GM23338 (cell line): Measurements from ENCODE around the gene ABCC5.

Source experiments
- CREB1 ChIP-seq: fragments of 250-450 bp; sonication (Bioruptor Pico); IDR thresholded peaks from 2 replicates; pipeline ENCODE4 v1.5.0; 2020; ENCODE audit warnings: low read depth, mild to moderate bottlenecking, moderate library complexity
- EZH2 ChIP-seq: fragments of 200-600 bp; sonication (generic); IDR thresholded peaks from one replicate; pipeline ENCODE4 v1.8.0; 2017; ENCODE audit warnings: antibody characterized with exemption, mild to moderate bottlenecking, low read depth; ENCODE audit not compliant: unreplicated experiment
- EZH2phosphoT487 ChIP-seq: fragments of 200-600 bp; sonication (generic); IDR thresholded peaks from one replicate; pipeline ENCODE4 v1.8.1; 2018; ENCODE audit warnings: antibody characterized with exemption; ENCODE audit not compliant: unreplicated experiment
- JUNB ChIP-seq: IDR thresholded peaks from one replicate; pipeline ENCODE4 v1.6.1; 2016; ENCODE audit warnings: antibody characterized with exemption; ENCODE audit not compliant: unreplicated experiment
- NANOG ChIP-seq: IDR thresholded peaks from 2 replicates; pipeline ENCODE4 v1.6.1; 2016; ENCODE audit warnings: antibody characterized with exemption, borderline replicate concordance
- POLR2AphosphoS5 ChIP-seq: IDR thresholded peaks from 2 replicates; pipeline ENCODE4 v1.6.1; 2016; ENCODE audit warnings: antibody characterized with exemption, low read depth
- STAT1 ChIP-seq: IDR thresholded peaks from one replicate; pipeline ENCODE4 v1.6.1; 2016; ENCODE audit warnings: antibody characterized with exemption; ENCODE audit not compliant: unreplicated experiment
- ZNF114 ChIP-seq: fragments of 250-450 bp; sonication (Bioruptor Pico); IDR thresholded peaks from 2 replicates; pipeline ENCODE4 v1.5.0; 2020; ENCODE audit warnings: mild to moderate bottlenecking, moderate library complexity
- ZNF331 ChIP-seq: fragments of 250-450 bp; sonication (Bioruptor Pico); IDR thresholded peaks from 2 replicates; pipeline ENCODE4 v1.5.0; 2020; ENCODE audit warnings: low read depth, mild to moderate bottlenecking, moderate library complexity
- TF ChIP-seq, protein P1 (sequence below), 2 experiments: fragments of 200-600 bp in 1 of 2; sonication (generic) in 1 of 2; conservative IDR thresholded peaks; 2 replicates each; pipeline versions ENCODE4 v1.5.1 to v1.6.1; 2016 to 2017; ENCODE audit warnings: antibody characterized with exemption in 2 of 2, low read depth in 2 of 2, mild to moderate bottlenecking in 2 of 2, moderate library complexity in 1 of 2
- TF ChIP-seq, protein P2 (sequence below): IDR thresholded peaks from one replicate; pipeline ENCODE4 v1.6.1; 2018; ENCODE audit warnings: antibody characterized with exemption; ENCODE audit not compliant: unreplicated experiment
- TF ChIP-seq, protein P3 (sequence below): fragments of 250-450 bp; sonication (Bioruptor Pico); IDR thresholded peaks from 2 replicates; pipeline ENCODE4 v1.5.0; 2020; ENCODE audit warnings: mild to moderate bottlenecking, moderate library complexity
- TF ChIP-seq, protein P4 (sequence below): IDR thresholded peaks from 2 replicates; pipeline ENCODE4 v1.6.1; 2016; ENCODE audit warnings: antibody characterized with exemption

DNA sequence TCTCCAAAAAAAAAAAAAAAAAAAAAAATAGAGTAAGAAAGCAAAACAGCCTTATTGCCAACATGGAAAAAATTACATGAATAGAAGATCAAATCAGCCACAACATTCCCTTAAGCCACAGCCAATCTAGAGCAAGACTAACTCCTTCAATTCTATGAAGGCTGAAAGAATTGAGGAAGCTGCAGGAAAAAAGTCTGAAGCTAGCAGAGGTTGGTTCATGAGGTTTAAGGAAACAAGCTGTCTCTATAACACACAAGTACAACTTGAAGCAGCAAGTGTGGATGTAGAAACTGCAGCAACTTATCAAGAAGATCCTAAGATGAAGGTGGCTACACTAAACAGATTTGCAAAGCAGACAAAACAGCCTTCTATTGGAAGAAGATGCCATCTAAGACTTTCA lies 142.3 kb downstream of the ABCC5 start:
- TF ChIP-seq, protein P1, sequence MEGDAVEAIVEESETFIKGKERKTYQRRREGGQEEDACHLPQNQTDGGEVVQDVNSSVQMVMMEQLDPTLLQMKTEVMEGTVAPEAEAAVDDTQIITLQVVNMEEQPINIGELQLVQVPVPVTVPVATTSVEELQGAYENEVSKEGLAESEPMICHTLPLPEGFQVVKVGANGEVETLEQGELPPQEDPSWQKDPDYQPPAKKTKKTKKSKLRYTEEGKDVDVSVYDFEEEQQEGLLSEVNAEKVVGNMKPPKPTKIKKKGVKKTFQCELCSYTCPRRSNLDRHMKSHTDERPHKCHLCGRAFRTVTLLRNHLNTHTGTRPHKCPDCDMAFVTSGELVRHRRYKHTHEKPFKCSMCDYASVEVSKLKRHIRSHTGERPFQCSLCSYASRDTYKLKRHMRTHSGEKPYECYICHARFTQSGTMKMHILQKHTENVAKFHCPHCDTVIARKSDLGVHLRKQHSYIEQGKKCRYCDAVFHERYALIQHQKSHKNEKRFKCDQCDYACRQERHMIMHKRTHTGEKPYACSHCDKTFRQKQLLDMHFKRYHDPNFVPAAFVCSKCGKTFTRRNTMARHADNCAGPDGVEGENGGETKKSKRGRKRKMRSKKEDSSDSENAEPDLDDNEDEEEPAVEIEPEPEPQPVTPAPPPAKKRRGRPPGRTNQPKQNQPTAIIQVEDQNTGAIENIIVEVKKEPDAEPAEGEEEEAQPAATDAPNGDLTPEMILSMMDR (conservative IDR thresholded peaks at IDR 0.05; ENCODE audit: low read depth in 2 of 2): no peak
- no peak for TF ChIP-seq EZH2
- no peak for TF ChIP-seq NANOG
- TF ChIP-seq, protein P2, sequence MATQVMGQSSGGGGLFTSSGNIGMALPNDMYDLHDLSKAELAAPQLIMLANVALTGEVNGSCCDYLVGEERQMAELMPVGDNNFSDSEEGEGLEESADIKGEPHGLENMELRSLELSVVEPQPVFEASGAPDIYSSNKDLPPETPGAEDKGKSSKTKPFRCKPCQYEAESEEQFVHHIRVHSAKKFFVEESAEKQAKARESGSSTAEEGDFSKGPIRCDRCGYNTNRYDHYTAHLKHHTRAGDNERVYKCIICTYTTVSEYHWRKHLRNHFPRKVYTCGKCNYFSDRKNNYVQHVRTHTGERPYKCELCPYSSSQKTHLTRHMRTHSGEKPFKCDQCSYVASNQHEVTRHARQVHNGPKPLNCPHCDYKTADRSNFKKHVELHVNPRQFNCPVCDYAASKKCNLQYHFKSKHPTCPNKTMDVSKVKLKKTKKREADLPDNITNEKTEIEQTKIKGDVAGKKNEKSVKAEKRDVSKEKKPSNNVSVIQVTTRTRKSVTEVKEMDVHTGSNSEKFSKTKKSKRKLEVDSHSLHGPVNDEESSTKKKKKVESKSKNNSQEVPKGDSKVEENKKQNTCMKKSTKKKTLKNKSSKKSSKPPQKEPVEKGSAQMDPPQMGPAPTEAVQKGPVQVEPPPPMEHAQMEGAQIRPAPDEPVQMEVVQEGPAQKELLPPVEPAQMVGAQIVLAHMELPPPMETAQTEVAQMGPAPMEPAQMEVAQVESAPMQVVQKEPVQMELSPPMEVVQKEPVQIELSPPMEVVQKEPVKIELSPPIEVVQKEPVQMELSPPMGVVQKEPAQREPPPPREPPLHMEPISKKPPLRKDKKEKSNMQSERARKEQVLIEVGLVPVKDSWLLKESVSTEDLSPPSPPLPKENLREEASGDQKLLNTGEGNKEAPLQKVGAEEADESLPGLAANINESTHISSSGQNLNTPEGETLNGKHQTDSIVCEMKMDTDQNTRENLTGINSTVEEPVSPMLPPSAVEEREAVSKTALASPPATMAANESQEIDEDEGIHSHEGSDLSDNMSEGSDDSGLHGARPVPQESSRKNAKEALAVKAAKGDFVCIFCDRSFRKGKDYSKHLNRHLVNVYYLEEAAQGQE: no peak
- TF ChIP-seq EZH2phosphoT487: no peak
- no peak for TF ChIP-seq POLR2AphosphoS5
- TF ChIP-seq JUNB: no peak
- TF ChIP-seq, protein P3, sequence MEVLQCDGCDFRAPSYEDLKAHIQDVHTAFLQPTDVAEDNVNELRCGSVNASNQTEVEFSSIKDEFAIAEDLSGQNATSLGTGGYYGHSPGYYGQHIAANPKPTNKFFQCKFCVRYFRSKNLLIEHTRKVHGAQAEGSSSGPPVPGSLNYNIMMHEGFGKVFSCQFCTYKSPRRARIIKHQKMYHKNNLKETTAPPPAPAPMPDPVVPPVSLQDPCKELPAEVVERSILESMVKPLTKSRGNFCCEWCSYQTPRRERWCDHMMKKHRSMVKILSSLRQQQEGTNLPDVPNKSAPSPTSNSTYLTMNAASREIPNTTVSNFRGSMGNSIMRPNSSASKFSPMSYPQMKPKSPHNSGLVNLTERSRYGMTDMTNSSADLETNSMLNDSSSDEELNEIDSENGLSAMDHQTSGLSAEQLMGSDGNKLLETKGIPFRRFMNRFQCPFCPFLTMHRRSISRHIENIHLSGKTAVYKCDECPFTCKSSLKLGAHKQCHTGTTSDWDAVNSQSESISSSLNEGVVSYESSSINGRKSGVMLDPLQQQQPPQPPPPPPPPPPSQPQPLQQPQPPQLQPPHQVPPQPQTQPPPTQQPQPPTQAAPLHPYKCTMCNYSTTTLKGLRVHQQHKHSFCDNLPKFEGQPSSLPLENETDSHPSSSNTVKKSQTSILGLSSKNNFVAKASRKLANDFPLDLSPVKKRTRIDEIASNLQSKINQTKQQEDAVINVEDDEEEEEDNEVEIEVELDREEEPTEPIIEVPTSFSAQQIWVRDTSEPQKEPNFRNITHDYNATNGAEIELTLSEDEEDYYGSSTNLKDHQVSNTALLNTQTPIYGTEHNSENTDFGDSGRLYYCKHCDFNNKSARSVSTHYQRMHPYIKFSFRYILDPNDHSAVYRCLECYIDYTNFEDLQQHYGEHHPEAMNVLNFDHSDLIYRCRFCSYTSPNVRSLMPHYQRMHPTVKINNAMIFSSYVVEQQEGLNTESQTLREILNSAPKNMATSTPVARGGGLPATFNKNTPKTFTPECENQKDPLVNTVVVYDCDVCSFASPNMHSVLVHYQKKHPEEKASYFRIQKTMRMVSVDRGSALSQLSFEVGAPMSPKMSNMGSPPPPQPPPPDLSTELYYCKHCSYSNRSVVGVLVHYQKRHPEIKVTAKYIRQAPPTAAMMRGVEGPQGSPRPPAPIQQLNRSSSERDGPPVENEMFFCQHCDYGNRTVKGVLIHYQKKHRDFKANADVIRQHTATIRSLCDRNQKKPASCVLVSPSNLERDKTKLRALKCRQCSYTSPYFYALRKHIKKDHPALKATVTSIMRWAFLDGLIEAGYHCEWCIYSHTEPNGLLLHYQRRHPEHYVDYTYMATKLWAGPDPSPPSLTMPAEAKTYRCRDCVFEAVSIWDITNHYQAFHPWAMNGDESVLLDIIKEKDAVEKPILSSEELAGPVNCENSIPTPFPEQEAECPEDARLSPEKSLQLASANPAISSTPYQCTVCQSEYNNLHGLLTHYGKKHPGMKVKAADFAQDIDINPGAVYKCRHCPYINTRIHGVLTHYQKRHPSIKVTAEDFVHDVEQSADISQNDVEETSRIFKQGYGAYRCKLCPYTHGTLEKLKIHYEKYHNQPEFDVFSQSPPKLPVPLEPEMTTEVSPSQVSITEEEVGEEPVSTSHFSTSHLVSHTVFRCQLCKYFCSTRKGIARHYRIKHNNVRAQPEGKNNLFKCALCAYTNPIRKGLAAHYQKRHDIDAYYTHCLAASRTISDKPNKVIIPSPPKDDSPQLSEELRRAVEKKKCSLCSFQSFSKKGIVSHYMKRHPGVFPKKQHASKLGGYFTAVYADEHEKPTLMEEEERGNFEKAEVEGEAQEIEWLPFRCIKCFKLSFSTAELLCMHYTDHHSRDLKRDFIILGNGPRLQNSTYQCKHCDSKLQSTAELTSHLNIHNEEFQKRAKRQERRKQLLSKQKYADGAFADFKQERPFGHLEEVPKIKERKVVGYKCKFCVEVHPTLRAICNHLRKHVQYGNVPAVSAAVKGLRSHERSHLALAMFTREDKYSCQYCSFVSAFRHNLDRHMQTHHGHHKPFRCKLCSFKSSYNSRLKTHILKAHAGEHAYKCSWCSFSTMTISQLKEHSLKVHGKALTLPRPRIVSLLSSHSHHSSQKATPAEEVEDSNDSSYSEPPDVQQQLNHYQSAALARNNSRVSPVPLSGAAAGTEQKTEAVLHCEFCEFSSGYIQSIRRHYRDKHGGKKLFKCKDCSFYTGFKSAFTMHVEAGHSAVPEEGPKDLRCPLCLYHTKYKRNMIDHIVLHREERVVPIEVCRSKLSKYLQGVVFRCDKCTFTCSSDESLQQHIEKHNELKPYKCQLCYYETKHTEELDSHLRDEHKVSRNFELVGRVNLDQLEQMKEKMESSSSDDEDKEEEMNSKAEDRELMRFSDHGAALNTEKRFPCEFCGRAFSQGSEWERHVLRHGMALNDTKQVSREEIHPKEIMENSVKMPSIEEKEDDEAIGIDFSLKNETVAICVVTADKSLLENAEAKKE (CRISPR knock-in tag): no peak
- no peak for TF ChIP-seq CREB1 (CRISPR knock-in tag)
- TF ChIP-seq, protein P4, sequence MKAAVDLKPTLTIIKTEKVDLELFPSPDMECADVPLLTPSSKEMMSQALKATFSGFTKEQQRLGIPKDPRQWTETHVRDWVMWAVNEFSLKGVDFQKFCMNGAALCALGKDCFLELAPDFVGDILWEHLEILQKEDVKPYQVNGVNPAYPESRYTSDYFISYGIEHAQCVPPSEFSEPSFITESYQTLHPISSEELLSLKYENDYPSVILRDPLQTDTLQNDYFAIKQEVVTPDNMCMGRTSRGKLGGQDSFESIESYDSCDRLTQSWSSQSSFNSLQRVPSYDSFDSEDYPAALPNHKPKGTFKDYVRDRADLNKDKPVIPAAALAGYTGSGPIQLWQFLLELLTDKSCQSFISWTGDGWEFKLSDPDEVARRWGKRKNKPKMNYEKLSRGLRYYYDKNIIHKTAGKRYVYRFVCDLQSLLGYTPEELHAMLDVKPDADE: no peak
- no peak for TF ChIP-seq STAT1
- TF ChIP-seq ZNF114 (CRISPR knock-in tag): no peak
- TF ChIP-seq ZNF331: no peak
